NB4 (cell line): Measurements from ENCODE around the gene WFS1.

Experiments used
- DNase-seq: peaks from one replicate; pipeline ENCODE4 v3.0.0; 2010; ENCODE audit warnings: low read depth
- H3K4me3 ChIP-seq: one replicate; pipeline ENCODE4 v1.5.1; 2011; ENCODE audit warnings: mild to moderate bottlenecking, low read depth, low read length, moderate library complexity
- MYC ChIP-seq: IDR thresholded peaks from 2 replicates; pipeline ENCODE4 v1.6.1; 2011; ENCODE audit warnings: low read depth, low read length
- POLR2A ChIP-seq: IDR thresholded peaks from 2 replicates; pipeline ENCODE4 v1.6.1; 2011; ENCODE audit warnings: mild to moderate bottlenecking; ENCODE audit not compliant: insufficient read length; ENCODE audit errors: extremely low read depth
- TF ChIP-seq, protein P1 (sequence below): IDR thresholded peaks from 2 replicates; pipeline ENCODE4 v1.6.1; 2011; ENCODE audit warnings: low read depth, low read length
- TF ChIP-seq, protein P2 (sequence below): IDR thresholded peaks from one replicate; pipeline ENCODE4 v1.5.1; 2012; ENCODE audit warnings: low read depth, low read length

WFS1 gene

DNA sequence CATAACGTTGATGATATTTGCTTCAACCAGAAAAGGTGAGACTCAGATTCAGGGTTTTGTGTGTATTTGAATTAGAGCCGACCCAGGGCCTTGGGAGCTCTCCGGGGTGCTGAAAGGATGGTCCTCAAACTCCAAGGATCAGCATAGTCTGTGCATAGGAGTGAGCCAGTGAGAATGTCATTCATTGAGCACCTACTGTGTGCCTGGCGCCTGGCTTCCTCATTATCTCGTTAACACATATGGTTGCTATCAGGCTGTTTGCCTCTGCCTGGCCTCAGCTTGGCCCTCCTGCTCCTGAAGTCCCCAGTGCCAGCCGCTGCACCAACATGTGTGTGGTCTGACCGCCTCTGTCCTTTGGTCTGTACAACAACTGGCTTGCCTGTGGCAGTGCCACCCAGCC lies 44.2 kb upstream of the WFS1 start:
- TF ChIP-seq, protein P1, sequence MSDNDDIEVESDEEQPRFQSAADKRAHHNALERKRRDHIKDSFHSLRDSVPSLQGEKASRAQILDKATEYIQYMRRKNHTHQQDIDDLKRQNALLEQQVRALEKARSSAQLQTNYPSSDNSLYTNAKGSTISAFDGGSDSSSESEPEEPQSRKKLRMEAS: no peak
- TF ChIP-seq MYC (no peak), POLR2A (no peak)
- TF ChIP-seq, protein P2, sequence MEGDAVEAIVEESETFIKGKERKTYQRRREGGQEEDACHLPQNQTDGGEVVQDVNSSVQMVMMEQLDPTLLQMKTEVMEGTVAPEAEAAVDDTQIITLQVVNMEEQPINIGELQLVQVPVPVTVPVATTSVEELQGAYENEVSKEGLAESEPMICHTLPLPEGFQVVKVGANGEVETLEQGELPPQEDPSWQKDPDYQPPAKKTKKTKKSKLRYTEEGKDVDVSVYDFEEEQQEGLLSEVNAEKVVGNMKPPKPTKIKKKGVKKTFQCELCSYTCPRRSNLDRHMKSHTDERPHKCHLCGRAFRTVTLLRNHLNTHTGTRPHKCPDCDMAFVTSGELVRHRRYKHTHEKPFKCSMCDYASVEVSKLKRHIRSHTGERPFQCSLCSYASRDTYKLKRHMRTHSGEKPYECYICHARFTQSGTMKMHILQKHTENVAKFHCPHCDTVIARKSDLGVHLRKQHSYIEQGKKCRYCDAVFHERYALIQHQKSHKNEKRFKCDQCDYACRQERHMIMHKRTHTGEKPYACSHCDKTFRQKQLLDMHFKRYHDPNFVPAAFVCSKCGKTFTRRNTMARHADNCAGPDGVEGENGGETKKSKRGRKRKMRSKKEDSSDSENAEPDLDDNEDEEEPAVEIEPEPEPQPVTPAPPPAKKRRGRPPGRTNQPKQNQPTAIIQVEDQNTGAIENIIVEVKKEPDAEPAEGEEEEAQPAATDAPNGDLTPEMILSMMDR: no peak
- peak; percentile 46 for DNase-seq

DNA sequence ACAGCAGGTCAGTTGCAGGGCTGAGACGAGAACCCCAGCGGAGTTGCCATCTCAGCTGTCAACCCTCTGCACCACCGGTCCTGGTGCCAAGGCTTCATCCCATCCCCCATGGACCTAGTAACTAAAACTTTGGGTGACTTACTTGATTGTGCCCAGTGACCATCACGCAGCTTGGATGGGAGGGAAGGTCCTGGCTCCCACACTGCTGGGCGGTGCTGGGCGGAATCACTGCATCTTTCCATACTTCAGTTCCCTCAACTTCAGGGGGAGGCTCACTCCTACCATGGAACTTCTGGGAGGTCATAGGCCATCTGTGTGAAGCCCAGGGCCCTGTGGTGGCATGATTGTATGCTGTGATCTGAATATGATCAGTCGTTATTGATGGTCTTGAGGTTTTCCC lies 43.1 kb upstream of the WFS1 start:
- no peak for DNase-seq
- TF ChIP-seq MYC (no peak), POLR2A (no peak)
- TF ChIP-seq, protein P2: no peak
- TF ChIP-seq, protein P1: no peak
- H3K4me3 ChIP-seq: no peak overlapping the region

More for the DNA sequence above, 44.2 kb upstream of the WFS1 start:
- H3K4me3 ChIP-seq: no peak overlapping the region

DNA sequence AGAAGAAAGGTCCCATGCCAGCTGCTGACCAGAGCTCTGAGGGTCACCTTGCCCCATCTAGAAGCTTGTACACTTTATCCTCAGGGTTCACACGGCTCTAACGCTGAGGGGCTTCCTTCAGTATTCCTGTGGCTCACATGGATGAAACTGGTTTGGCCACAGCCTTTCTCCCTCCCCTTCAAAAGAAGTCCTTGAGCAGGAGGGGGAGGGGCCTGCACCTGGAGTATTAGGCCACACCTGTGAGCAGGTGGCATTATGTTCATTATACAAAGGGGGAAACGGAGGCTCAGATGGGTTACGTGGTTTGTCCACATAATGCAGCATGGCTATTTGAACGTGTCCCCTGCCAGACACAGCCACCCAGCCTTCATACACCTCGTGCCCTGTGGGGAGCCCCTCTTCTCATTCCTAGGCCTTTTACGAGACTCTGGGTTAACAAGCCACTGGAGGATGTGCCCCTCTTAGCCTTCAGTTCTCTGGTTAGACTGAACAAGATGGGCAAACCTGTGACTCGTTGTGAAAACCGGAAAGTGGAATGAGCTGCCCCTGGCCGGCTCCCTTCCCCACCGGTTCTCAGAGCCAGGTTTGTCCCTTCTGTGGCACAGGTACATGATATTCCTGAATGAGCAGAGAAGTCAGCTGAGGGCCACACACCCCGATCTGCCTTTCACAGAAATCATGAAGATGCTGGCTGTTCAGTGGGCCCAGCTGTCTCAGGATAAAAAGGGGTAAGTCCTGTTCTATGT lies 42.1 kb upstream of the WFS1 start:
- no peak overlapping the region for H3K4me3 ChIP-seq
- DNase-seq: no peak
- TF ChIP-seq MYC: no peak
- TF ChIP-seq POLR2A: no peak
- TF ChIP-seq, protein P2: no peak
- TF ChIP-seq, protein P1: no peak

DNA sequence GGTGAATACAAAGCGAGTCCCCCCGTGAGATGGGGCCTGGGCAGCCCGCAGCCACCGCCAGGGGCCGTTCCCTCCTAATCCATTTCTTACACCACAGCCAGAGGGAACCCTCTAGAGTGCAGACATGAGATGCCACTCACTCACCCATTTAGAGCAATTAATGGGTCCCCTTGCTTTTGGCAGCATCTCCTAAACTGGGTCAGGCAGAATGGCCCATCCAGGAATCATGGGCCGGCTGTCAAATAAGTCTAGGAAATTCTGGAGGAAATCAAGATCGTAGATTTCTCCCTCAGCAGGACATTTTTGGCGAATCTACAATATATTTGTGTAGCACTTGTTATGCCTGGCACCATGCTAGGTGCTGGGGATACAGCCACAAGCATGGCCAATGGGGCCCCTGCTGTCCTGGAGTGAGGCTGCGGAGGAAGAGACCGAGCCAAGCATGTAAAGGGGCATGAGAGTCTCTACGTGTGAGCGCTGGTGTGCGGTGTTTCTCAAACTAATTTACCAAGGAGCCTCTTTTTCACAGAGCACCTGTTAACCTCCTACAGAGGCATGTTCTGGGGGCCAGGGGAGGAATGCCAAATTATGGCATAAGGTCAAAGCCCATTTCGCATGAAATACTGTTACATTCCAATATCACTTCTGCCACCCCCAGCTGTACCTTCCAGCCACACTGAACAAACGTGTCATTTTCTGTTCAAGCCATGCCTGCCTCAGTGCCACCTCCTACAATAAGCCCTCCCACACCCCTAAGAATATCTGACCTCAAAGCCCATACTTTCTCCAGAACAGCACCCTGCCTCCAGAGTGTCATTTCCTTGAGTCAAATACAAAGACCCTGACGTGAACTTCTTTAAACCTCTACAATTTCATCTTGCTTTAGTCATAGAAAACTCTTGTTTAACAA lies 41.2 kb upstream of the WFS1 start:
- TF ChIP-seq, protein P1: no peak
- TF ChIP-seq, protein P2: no peak
- no peak for DNase-seq
- H3K4me3 ChIP-seq: no peak overlapping the region

DNA sequence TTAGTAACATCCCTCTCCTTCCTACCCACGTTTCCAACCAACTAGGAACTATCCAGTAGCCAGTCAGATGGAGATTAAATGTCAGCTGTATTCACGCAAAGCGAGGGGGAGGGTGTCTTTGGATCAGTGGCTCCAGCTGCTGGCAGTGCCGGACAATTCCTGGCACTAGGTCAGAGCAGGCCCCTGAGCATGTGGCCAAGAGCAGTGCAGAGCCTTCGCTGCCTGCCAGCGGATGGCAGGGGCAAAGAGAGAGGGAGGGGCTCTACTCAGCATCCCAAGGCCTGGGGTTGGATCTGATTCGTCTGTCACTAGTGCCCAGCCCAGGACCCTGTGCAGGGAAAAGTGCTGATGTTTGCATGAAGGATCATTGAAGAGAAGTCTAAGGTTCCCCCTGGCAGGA lies 40.6 kb upstream of the WFS1 start:
- no peak for DNase-seq
- TF ChIP-seq, protein P2: no peak
- TF ChIP-seq POLR2A: no peak
- TF ChIP-seq, protein P1: no peak
- no peak for TF ChIP-seq MYC
- H3K4me3 ChIP-seq: no peak overlapping the region
